KBM-7 (cell line): ENCODE measurements around the gene ARAP2.

ENCODE experiments used
- DNase-seq: peaks from one replicate; pipeline ENCODE4 v3.0.0-alpha.2; 2015
- in situ Hi-C: fragments of 300-500 bp; cut with MboI; formaldehyde crosslinking; loops from 2 replicates; pipeline ENCODE4 v1.14.3; 2020; ENCODE audit warnings: low sequenced_read_pairs, low pct_unique_long_range_greater_than_20kb, mixed read lengths

Gene ARAP2

DNA sequence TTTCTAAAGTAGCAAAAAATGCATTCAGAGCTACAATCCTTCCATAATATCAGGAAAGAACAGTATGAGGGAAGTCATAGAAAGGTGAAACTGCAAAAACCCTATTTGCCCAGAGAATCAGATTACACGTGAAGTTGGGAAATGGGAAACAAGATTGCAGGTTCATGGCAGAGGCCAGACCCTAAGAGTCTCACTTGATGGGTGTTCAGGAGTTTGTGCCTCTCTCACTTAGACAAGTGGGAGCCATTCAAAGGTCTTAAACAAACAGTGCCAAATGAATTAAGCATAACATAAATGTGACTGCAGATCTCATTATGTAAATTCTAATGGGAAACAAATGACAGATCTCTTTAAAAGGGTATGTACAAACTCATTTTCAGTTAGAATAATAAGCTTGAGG, 91.6 kb downstream of the ARAP2 start:
- no peak for DNase-seq
- in situ Hi-C loops = no loop called here

- in situ Hi-C loops = no loop called here
- DNase-seq = no peak
These were observed 101.8 kb downstream of the ARAP2 start for GRCh38 chr4:36142504-36142903.

GRCh38 chr4:36141186-36141585, 103.1 kb downstream of the ARAP2 start:
- no peak for DNase-seq
- in situ Hi-C loops = no loop called here

- in situ Hi-C loops = no loop called here
- no peak for DNase-seq
These were observed 103.9 kb downstream of the ARAP2 start for GRCh38 chr4:36140421-36140820.

GRCh38 chr4:36138220-36138619, 106.1 kb downstream of the ARAP2 start:
- no peak for DNase-seq

GRCh38 chr4:36137336-36137735, 107.0 kb downstream of the ARAP2 start:
- in situ Hi-C loops = no loop called here
- no peak for DNase-seq

More at GRCh38 chr4:36138220-36138619, 106.1 kb downstream of the ARAP2 start:
- in situ Hi-C loops = no loop called here

DNA sequence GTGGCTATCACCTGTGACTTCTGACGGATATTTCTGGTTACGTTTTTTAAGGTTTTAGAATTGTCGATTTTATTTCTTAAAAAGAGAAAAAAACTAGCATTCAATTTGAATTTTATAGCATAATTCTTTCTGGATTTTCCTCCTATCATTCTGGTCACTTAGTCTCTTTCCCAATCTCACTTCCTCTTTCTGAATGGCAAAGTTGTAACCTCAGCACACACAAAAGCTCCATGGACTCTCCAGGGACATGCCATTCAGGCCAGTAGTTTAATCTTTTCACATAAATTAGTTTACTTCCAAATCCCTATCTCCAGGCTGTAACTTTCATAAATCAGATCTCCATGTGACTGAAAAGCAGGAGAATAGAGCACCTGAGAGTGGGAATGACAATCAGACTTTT, 110.7 kb downstream of the ARAP2 start:
- peak; percentile 52 for DNase-seq
- in situ Hi-C loops = no loop called here

DNA sequence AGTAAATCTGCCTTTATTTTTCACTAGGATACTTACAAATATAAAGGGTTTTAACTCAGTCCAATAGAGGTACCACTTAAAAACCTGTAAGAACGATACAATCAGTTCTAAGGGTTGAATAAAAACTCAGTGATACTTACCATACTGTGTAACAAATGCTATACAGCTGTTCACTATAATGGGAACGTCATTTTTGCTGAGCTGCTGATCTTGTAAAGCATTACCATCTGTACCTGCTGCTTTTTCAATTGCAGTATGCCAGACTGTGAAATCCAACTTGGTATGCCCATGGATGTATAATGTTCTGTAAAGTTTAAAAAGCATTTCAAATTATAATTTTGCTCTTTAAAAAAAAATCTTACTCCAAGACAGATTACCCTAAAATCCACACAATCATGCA, 111.2 kb downstream of the ARAP2 start:
- in situ Hi-C loops = no loop called here
- no peak for DNase-seq

GRCh38 chr4:36130641-36131040, 113.7 kb downstream of the ARAP2 start:
- no peak for DNase-seq
- in situ Hi-C loops = no loop called here

- in situ Hi-C loops = no loop called here
- no peak for DNase-seq
These were observed 115.6 kb downstream of the ARAP2 start for GRCh38 chr4:36128689-36129088.

- in situ Hi-C loops = no loop called here
- no peak for DNase-seq
These were observed 120.4 kb downstream of the ARAP2 start for GRCh38 chr4:36123906-36124305.

- in situ Hi-C loops = no loop called here
- no peak for DNase-seq
These were observed 129.0 kb downstream of the ARAP2 start for GRCh38 chr4:36115312-36115711.

DNA sequence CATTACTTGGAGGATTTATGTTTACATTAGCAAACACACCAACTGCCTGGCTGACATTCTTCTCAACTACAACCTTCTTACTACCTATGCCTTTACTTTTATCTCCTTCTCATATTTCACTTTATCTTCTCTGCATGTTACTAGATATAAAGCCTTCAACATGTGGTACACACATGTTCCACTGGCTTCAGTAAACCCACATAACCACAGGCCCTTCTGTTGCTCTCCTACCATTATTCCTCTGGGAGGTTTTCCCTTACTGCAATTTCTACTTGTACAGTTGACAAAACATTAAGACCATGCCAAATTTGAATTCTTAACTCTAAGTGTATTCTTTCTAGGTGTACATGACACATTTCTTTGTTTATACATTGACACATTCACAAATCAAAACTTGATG, 133.1 kb downstream of the ARAP2 start:
- no peak for DNase-seq
- in situ Hi-C loops = no loop called here

DNA sequence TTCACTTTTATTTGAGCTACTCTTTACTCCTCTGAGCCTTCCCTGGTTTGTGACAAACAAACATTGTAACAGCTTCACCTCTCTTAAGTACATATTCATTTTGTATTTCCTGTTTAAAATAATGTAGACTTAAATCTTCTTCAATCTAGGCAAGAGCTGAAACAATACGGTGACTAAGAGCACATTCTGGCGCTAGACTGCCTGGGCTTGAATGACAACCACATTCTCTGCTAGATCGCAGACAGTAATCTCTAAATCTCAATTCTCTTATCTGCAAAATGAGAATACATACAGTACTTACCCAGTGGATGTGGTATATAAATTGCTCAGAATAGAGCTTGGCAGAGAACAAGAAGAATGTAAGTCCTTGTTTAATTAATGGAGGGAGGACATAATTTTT, 144.8 kb downstream of the ARAP2 start:
- in situ Hi-C loops = no loop called here
- DNase-seq = no peak

DNA sequence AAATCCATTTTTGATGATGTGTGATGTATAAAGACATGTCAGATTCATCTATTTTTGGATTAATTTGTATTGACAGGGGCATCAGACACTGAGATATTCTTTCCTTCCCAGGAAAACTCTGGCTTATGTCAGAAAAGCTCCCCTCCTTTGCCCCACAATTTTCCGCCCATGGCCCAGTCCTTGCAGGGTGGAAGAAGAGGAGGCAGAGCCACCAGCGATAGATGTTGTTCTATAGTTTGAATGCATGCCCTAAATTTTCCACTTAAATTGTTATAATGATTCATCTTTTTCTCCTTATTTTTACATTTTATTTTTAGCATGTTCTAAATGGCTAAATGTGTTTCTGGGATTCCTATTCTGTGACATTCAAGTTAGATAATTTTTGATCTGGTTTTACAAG, 149.3 kb downstream of the ARAP2 start:
- in situ Hi-C loops = no loop called here
- DNase-seq = no peak

- in situ Hi-C loops = no loop called here
- no peak for DNase-seq
These were observed 152.3 kb downstream of the ARAP2 start for GRCh38 chr4:36091997-36092396.

- in situ Hi-C loops = no loop called here
- DNase-seq = no peak
These were observed 155.8 kb downstream of the ARAP2 start for GRCh38 chr4:36088542-36088941.

- no peak for DNase-seq
- in situ Hi-C loops = no loop called here
These were observed 158.0 kb downstream of the ARAP2 start for GRCh38 chr4:36086261-36086786.

GRCh38 chr4:36082817-36083216, 161.5 kb downstream of the ARAP2 start:
- in situ Hi-C loops = no loop called here
- DNase-seq = no peak

DNA sequence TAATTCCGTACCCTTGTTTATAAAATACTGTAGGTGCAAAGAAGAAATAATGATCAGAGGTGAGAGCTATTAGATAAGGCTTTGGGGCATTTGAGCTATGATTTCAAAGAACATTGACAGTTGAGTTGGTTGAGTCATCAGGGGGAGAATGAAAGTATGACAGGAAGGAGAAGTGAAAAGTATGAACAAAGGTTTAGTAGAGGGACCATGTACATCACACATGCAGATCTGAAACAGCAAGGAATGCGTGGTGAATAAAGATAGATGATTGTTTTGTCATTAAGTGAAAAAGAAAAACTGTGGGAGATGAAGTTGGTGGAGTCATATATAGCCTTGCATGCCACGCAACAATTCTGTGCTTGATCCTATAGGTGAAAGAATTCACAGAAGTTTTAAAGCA, 163.1 kb downstream of the ARAP2 start:
- in situ Hi-C loops = no loop called here
- DNase-seq = no peak

GRCh38 chr4:36079666-36080065, 164.6 kb downstream of the ARAP2 start:
- no peak for DNase-seq
- in situ Hi-C loops = no loop called here

- no peak for DNase-seq
- in situ Hi-C loops = no loop called here
These were observed 166.0 kb downstream of the ARAP2 start for GRCh38 chr4:36078319-36078718.
